Kidney epithelial cell (primary cell): ENCODE measurements around the gene PDZD8. TPM values are rescaled to one million over a fixed set of nuclear protein-coding genes. Genes with fewer than 3 reads are reported as not detected.

Experiments
- DNase-seq: peaks from one replicate; pipeline ENCODE4 v3.0.0-alpha.2; 2010; ENCODE audit warnings: low read depth
- H3K27me3 ChIP-seq: 2 replicates; pipeline ENCODE4 v1.6.0; 2011; ENCODE audit warnings: low read length; ENCODE audit not compliant: control insufficient read depth, insufficient read depth
- H3K36me3 ChIP-seq: 2 replicates; pipeline ENCODE4 v1.5.1; 2011; ENCODE audit warnings: low read length; ENCODE audit not compliant: control insufficient read depth, insufficient read depth
- H3K4me3 ChIP-seq: 2 replicates; pipeline ENCODE4 v1.5.1; 2011; ENCODE audit warnings: low read depth, mild to moderate bottlenecking, control low read depth, low read length
- total RNA-seq: library from RNA; depleted of rRNA; stranded (reverse); fragments of >200 nt; gene quantifications from 2 replicates; pipeline ENCODE4 v1.2.3, GENCODE V29; 2015
- TF ChIP-seq, protein P1 (sequence below): IDR thresholded peaks from 2 replicates; pipeline ENCODE4 v1.5.1; 2011; ENCODE audit warnings: mild to moderate bottlenecking, moderate library complexity, low read length, control low read depth, inconsistent platforms; ENCODE audit not compliant: insufficient read depth, poor library complexity, severe bottlenecking

PDZD8 gene
- total RNA-seq, 1 donor from 2014 or later, result 84.7 TPM

DNA sequence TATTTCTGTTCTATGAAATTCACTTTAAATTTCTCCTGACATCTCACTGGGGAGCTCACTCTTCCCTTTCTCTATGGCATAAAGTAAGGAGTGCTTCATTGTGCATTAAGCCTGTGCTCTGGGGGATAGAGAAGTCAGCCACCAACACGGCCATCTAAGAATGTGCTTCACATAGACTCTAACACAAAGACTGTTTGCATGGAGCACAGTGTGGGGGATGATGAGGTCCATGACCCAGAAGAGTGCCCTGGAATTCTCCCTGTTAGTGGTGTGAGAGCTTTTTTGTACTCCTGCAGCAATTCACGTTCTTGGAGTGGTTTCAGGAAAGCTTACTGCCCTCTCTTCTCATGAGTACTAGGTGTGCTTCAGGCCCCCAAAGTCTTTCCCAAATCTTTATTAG, 43.9 kb upstream of the PDZD8 start:
- DNase-seq, result no peak
- no peaks in the 10 kb centered on the region for H3K36me3 ChIP-seq
- TF ChIP-seq, protein P1, sequence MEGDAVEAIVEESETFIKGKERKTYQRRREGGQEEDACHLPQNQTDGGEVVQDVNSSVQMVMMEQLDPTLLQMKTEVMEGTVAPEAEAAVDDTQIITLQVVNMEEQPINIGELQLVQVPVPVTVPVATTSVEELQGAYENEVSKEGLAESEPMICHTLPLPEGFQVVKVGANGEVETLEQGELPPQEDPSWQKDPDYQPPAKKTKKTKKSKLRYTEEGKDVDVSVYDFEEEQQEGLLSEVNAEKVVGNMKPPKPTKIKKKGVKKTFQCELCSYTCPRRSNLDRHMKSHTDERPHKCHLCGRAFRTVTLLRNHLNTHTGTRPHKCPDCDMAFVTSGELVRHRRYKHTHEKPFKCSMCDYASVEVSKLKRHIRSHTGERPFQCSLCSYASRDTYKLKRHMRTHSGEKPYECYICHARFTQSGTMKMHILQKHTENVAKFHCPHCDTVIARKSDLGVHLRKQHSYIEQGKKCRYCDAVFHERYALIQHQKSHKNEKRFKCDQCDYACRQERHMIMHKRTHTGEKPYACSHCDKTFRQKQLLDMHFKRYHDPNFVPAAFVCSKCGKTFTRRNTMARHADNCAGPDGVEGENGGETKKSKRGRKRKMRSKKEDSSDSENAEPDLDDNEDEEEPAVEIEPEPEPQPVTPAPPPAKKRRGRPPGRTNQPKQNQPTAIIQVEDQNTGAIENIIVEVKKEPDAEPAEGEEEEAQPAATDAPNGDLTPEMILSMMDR, result no peak

GRCh38 chr10:117418121-117418520, 42.9 kb upstream of the PDZD8 start:
- TF ChIP-seq, protein P1, result no peak
- Histone ChIP-seq H3K36me3 (no peaks in the 10 kb centered on the region), H3K4me3 (no peak overlapping the region), H3K27me3 (no peaks in the 10 kb centered on the region)
- DNase-seq, result no peak

More for the DNA sequence above, 43.9 kb upstream of the PDZD8 start:
- Histone ChIP-seq H3K27me3 (no peaks in the 10 kb centered on the region), H3K4me3 (no peak overlapping the region)

- no peak for DNase-seq
- TF ChIP-seq, protein P1, result no peak
- Histone ChIP-seq H3K27me3 (no peaks in the 10 kb centered on the region), H3K36me3 (no peaks in the 10 kb centered on the region), H3K4me3 (no peak overlapping the region)
These were observed 42.0 kb upstream of the PDZD8 start for GRCh38 chr10:117417196-117417595.

DNA sequence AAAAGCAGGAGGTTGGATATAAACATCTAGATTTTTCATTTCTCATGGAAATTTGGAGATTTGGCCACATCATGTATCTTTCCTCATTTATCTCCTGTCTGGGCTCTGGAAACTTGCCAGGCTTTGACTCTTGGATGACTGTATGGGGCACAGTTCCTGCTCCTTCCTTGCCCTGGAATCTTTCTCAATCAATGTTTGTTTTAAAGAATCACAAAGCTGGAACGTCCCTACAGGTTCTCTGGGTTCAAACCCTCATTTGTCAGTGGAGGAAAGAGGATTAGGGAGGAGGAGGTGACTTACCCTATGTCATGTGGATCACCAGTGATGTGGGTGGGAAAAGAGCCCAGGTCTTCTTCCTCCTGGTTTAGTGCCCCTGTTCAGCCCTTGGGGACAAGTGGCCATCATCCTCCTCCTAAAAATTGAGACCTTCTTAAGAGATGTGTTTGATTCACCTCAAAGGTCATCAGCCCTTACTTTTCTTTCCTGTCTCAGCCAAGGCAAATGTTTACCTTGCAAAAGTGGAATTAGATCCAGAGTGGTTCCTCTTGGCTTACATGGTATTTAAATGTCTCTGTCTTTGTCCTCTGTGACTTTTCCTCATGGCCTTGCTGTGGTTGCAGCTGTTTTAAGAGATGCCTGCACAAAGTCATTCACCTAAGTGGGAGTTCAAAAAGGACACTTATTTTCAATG, 38.8 kb upstream of the PDZD8 start:
- Histone ChIP-seq H3K36me3 (no peaks in the 10 kb centered on the region), H3K27me3 (no peaks in the 10 kb centered on the region), H3K4me3 (no peak overlapping the region)
- TF ChIP-seq, protein P1, result no peak
- DNase-seq, result no peak

GRCh38 chr10:117412469-117413010, 37.3 kb upstream of the PDZD8 start:
- TF ChIP-seq, protein P1, result no peak
- DNase-seq, result no peak
- Histone ChIP-seq H3K4me3 (no peak overlapping the region), H3K36me3 (no peaks in the 10 kb centered on the region), H3K27me3 (no peaks in the 10 kb centered on the region)
